T-helper 2 cell treated with Interferon-gamma antibody and Interleukin-4, amounts not matched to agents 5 μg/mL and 100 μg/mL, for 36 hours (primary cell): ENCODE data around the gene BLVRB.
A peak's percentile ranks its signal among the peaks of the same experiment; 100 is the strongest.
"Not testable (repeated sequence)": the region's sequence is repeated elsewhere in the genome, so short reads cannot be mapped to it uniquely, and the experiment has no call there.

Experiments used
- DNase-seq: peaks from one replicate; pipeline ENCODE4 v3.0.0; 2021; ENCODE audit warnings: low spot score
- H3K27ac Mint-ChIP-seq: one replicate; pipeline ENCODE4 v1.8.0; 2021; ENCODE audit warnings: mild to moderate bottlenecking, mixed read lengths
- H3K27me3 Mint-ChIP-seq: one replicate; pipeline ENCODE4 v1.8.0; 2021; ENCODE audit warnings: low read depth, mixed read lengths
- H3K36me3 Mint-ChIP-seq: one replicate; pipeline ENCODE4 v1.8.0; 2021; ENCODE audit warnings: low read depth, mixed read lengths
- H3K4me1 Mint-ChIP-seq: one replicate; pipeline ENCODE4 v1.8.0; 2021; ENCODE audit warnings: low read depth, mixed read lengths
- H3K4me3 Mint-ChIP-seq: one replicate; pipeline ENCODE4 v1.8.0; 2022; ENCODE audit warnings: mild to moderate bottlenecking, moderate library complexity, mixed read lengths
- H3K9me3 Mint-ChIP-seq: one replicate; pipeline ENCODE4 v1.8.0; 2021; ENCODE audit warnings: mixed read lengths

Gene BLVRB

GRCh38 chr19:40466985-40467734 is 1.6 kb upstream of the BLVRB start, which contains the start of gene SPTBN4:
SPTBN4 (plus strand) TSS chr19:40467001; CDS start chr19:40472622, 5,621 bp downstream.
- no peaks in the 10 kb centered on the region for H3K36me3 Mint-ChIP-seq
- H3K4me1 Mint-ChIP-seq = peaks cover 20% of the 10 kb centered on the region
- no peak for DNase-seq
- no peaks in the 10 kb centered on the region for H3K9me3 Mint-ChIP-seq
- peak within 1 kb of the TSS; percentile 77 for H3K27ac Mint-ChIP-seq
- H3K4me3 Mint-ChIP-seq = peak within 1 kb of the TSS; percentile 68
- H3K27me3 Mint-ChIP-seq = peaks cover 20% of the 10 kb centered on the region

GRCh38 chr19:40466219-40466984 is 857 bp upstream of the BLVRB start:
- Mint-ChIP-seq H3K4me1 (peaks cover 22% of the 10 kb centered on the region), H3K27me3 (peaks cover 20% of the 10 kb centered on the region), H3K4me3 (peak overlapping the region; percentile 68), H3K36me3 (no peaks in the 10 kb centered on the region), H3K27ac (peak overlapping the region; percentile 77), H3K9me3 (no peaks in the 10 kb centered on the region)
- DNase-seq = peak; percentile 76

- Mint-ChIP-seq H3K4me1 (peaks cover 22% of the 10 kb centered on the region), H3K27ac (peak overlapping the region; percentile 77), H3K36me3 (no peaks in the 10 kb centered on the region), H3K9me3 (no peaks in the 10 kb centered on the region), H3K27me3 (peaks cover 20% of the 10 kb centered on the region), H3K4me3 (peak overlapping the region; percentile 68)
- DNase-seq = peak; percentile 36
Measured at GRCh38 chr19:40465025-40465556, 454 bp downstream of the BLVRB start.

- Mint-ChIP-seq H3K27me3 (peaks cover 20% of the 10 kb centered on the region), H3K9me3 (no peaks in the 10 kb centered on the region), H3K4me3 (peak overlapping the region; percentile 68), H3K36me3 (no peaks in the 10 kb centered on the region), H3K27ac (peak overlapping the region; percentile 77), H3K4me1 (peaks cover 22% of the 10 kb centered on the region)
- DNase-seq = peak; percentile 59
Measured at GRCh38 chr19:40464059-40465024, 1.2 kb downstream of the BLVRB start.

- Mint-ChIP-seq H3K27me3 (peaks cover 20% of the 10 kb centered on the region), H3K4me1 (peaks cover 22% of the 10 kb centered on the region)
- H3K27ac Mint-ChIP-seq, DNase-seq, H3K9me3 Mint-ChIP-seq, H3K36me3 Mint-ChIP-seq, H3K4me3 Mint-ChIP-seq: not testable (repeated sequence)
Measured at GRCh38 chr19:40463587-40464037, 1.9 kb downstream of the BLVRB start.

- Mint-ChIP-seq H3K4me3 (no peak overlapping the region), H3K4me1 (peaks cover 22% of the 10 kb centered on the region), H3K36me3 (no peaks in the 10 kb centered on the region), H3K27ac (no peak overlapping the region), H3K9me3 (no peaks in the 10 kb centered on the region), H3K27me3 (peaks cover 9% of the 10 kb centered on the region)
- no peak for DNase-seq
Measured at GRCh38 chr19:40461669-40462221, 3.8 kb downstream of the BLVRB start.

- H3K9me3 Mint-ChIP-seq = no peaks in the 10 kb centered on the region
- DNase-seq = no peak
- H3K27me3 Mint-ChIP-seq = no peaks in the 10 kb centered on the region
- no peak overlapping the region for H3K27ac Mint-ChIP-seq
- H3K4me1 Mint-ChIP-seq = peaks cover 9% of the 10 kb centered on the region
- H3K4me3 Mint-ChIP-seq = no peak overlapping the region
- no peaks in the 10 kb centered on the region for H3K36me3 Mint-ChIP-seq
Measured at GRCh38 chr19:40460185-40460584, 5.4 kb downstream of the BLVRB start.

GRCh38 chr19:40458597-40458974 is 7.0 kb downstream of the BLVRB start:
- H3K4me1 Mint-ChIP-seq = peaks cover 2% of the 10 kb centered on the region
- DNase-seq = no peak
- no peak overlapping the region for H3K27ac Mint-ChIP-seq
- no peaks in the 10 kb centered on the region for H3K27me3 Mint-ChIP-seq
- no peaks in the 10 kb centered on the region for H3K9me3 Mint-ChIP-seq
- no peak overlapping the region for H3K4me3 Mint-ChIP-seq
- H3K36me3 Mint-ChIP-seq = no peaks in the 10 kb centered on the region

- H3K4me3 Mint-ChIP-seq = no peak overlapping the region
- peaks cover 2% of the 10 kb centered on the region for H3K4me1 Mint-ChIP-seq
- DNase-seq = no peak
- H3K36me3 Mint-ChIP-seq = no peaks in the 10 kb centered on the region
- no peaks in the 10 kb centered on the region for H3K27me3 Mint-ChIP-seq
- H3K27ac Mint-ChIP-seq = no peak overlapping the region
- no peaks in the 10 kb centered on the region for H3K9me3 Mint-ChIP-seq
Measured at GRCh38 chr19:40457953-40458596, 7.5 kb downstream of the BLVRB start.

GRCh38 chr19:40457048-40457447 is 8.5 kb downstream of the BLVRB start:
- Mint-ChIP-seq H3K36me3 (no peaks in the 10 kb centered on the region), H3K9me3 (no peaks in the 10 kb centered on the region), H3K4me1 (peaks cover 2% of the 10 kb centered on the region), H3K27me3 (no peaks in the 10 kb centered on the region), H3K27ac (no peak overlapping the region), H3K4me3 (no peak overlapping the region)
- no peak for DNase-seq

- H3K4me3 Mint-ChIP-seq, H3K27me3 Mint-ChIP-seq, H3K4me1 Mint-ChIP-seq, H3K27ac Mint-ChIP-seq, DNase-seq, H3K36me3 Mint-ChIP-seq, H3K9me3 Mint-ChIP-seq: not testable (repeated sequence)
Measured at GRCh38 chr19:40453943-40454342, 11.6 kb downstream of the BLVRB start.

GRCh38 chr19:40453151-40453735 is 12.3 kb downstream of the BLVRB start:
- Mint-ChIP-seq H3K4me1 (no peaks in the 10 kb centered on the region), H3K9me3 (no peaks in the 10 kb centered on the region), H3K27me3 (no peaks in the 10 kb centered on the region), H3K4me3 (no peak overlapping the region), H3K36me3 (no peaks in the 10 kb centered on the region), H3K27ac (no peak overlapping the region)
- DNase-seq = no peak
